Type B pancreatic cell (in vitro differentiated cells): ENCODE results near the gene MTG1. TPM values are rescaled to one million over a fixed set of nuclear protein-coding genes. Genes with fewer than 3 reads are reported as not detected.

Experiments
- DNase-seq: peaks from one replicate; pipeline ENCODE4 v3.0.0; 2021; ENCODE audit warnings: mixed read lengths; ENCODE audit not compliant: unreplicated experiment; ENCODE audit errors: extremely low spot score
- H3K27ac Mint-ChIP-seq: 2 replicates; pipeline ENCODE4 v1.8.0; 2021; ENCODE audit warnings: mild to moderate bottlenecking, mixed read lengths
- H3K27me3 Mint-ChIP-seq: 2 replicates; pipeline ENCODE4 v1.8.0; 2021; ENCODE audit warnings: mixed read lengths
- H3K36me3 Mint-ChIP-seq: 2 replicates; pipeline ENCODE4 v1.8.0; 2021; ENCODE audit warnings: mixed read lengths
- H3K4me1 Mint-ChIP-seq: one replicate; pipeline ENCODE4 v1.8.0; 2021; ENCODE audit warnings: mixed read lengths; ENCODE audit not compliant: unreplicated experiment
- H3K4me3 Mint-ChIP-seq: 2 replicates; pipeline ENCODE4 v1.8.0; 2021; ENCODE audit warnings: mild to moderate bottlenecking, mixed read lengths
- H3K9me3 Mint-ChIP-seq: 2 replicates; pipeline ENCODE4 v1.8.0; 2021; ENCODE audit warnings: mixed read lengths
- CTCF ChIP-seq: fragments of 200-600 bp; sonication (generic); conservative IDR thresholded peaks from 2 replicates; pipeline ENCODE4 v1.5.0; 2021; ENCODE audit warnings: antibody characterized with exemption, mild to moderate bottlenecking
- long read RNA-seq: library from polyadenylated mRNA; unstranded; transcript quantifications from one replicate; pipeline ENCODE4 v2.0.0, GENCODE V29; 2020
- total RNA-seq: library from RNA; stranded (reverse); gene quantifications from 2 replicates; pipeline ENCODE4 v1.2.1, GENCODE V29; 2021; ENCODE audit warnings: low replicate concordance

Gene MTG1
- total RNA-seq, result 79.1 and 89.6 TPM in 2 replicates
- long read RNA-seq, transcript MTG1-208 (6 exons, 693 nt), result minor isoform, 27 of 195 reads
- long read RNA-seq, transcript MTG1-205 (11 exons, 1,283 nt), result minor isoform, 5 of 195 reads
- long read RNA-seq, transcript MTG1-201 (11 exons, 1,560 nt), result major isoform, 143 of 195 reads
- long read RNA-seq, partial matches to known transcripts, result 5 of 195 reads
- long read RNA-seq, other reads (novel, unspliced or antisense), result 13 of 195 reads

GRCh38 chr10:133394064-133394663, at the start of gene MTG1:
TSS of gene MTG1 (plus strand) at chr10:133394157. CDS start at chr10:133394221, 64 bp downstream.
- H3K27me3 Mint-ChIP-seq, result no peaks in the 10 kb centered on the region
- H3K36me3 Mint-ChIP-seq, result peaks cover 8% of the 10 kb centered on the region
- H3K27ac Mint-ChIP-seq, result peak within 1 kb of the TSS; percentile 96
- no peaks in the 10 kb centered on the region for H3K9me3 Mint-ChIP-seq
- peak within 1 kb of the TSS; percentile 98 for H3K4me3 Mint-ChIP-seq
- peak; percentile 38 for TF ChIP-seq CTCF
- peak; percentile 97 for DNase-seq
- H3K4me1 Mint-ChIP-seq, result peaks cover 9% of the 10 kb centered on the region

GRCh38 chr10:133344236-133344635, 49.7 kb upstream of the MTG1 start:
- Mint-ChIP-seq H3K4me1 (no peaks in the 10 kb centered on the region), H3K4me3 (no peak overlapping the region), H3K36me3 (no peaks in the 10 kb centered on the region), H3K27me3 (peaks cover 27% of the 10 kb centered on the region), H3K9me3 (no peaks in the 10 kb centered on the region), H3K27ac (no peak overlapping the region)
- no peak for TF ChIP-seq CTCF
- no peak for DNase-seq

DNA sequence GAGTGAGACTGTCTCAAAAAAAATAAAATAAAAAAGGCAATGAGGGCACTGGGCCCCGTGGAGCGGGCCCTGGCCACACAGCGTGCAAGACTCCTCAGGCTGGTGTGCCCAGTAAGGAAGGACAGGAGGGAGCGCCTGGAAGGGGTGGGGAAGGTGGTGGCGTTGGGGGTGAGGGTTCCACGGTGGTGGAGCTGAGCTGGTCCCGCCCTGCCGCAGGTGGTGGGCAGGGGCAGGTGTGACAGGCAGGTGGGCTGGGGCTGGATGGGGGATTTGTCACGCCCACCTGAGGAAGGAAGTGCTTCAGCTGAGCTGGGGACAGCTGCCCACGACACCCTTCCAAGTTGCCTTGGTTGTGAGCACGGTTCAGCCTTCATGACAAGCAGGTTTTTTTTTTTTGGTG, 47.5 kb upstream of the MTG1 start:
- Mint-ChIP-seq H3K4me1 (no peaks in the 10 kb centered on the region), H3K9me3 (no peaks in the 10 kb centered on the region), H3K27ac (no peak overlapping the region), H3K27me3 (peaks cover 21% of the 10 kb centered on the region), H3K4me3 (no peak overlapping the region), H3K36me3 (no peaks in the 10 kb centered on the region)
- DNase-seq, result no peak
- TF ChIP-seq CTCF, result no peak

GRCh38 chr10:133347710-133348517, 46.0 kb upstream of the MTG1 start:
- H3K36me3 Mint-ChIP-seq, result no peaks in the 10 kb centered on the region
- no peak for DNase-seq

DNA sequence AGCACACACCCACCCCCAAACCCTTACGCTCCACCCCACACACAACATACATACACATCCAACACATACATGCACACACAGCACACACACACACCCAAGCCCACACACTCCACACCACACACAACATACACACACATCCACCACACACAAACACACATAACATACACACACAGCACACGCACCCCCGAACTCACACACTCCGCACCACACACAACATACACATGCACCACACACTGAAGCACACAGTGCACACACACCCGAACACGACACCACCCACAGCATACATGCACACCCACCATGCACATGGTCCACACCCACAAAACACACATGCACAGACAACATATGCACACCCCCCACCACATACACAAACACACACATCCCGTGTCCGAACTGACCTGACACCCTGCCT, 44.8 kb upstream of the MTG1 start:
- H3K9me3 Mint-ChIP-seq, result no peaks in the 10 kb centered on the region
- no peak for DNase-seq
- no peaks in the 10 kb centered on the region for H3K36me3 Mint-ChIP-seq
- no peak for TF ChIP-seq CTCF
- no peak overlapping the region for H3K27ac Mint-ChIP-seq
- no peaks in the 10 kb centered on the region for H3K4me1 Mint-ChIP-seq
- no peak overlapping the region for H3K4me3 Mint-ChIP-seq
- peaks cover 9% of the 10 kb centered on the region for H3K27me3 Mint-ChIP-seq

More at GRCh38 chr10:133347710-133348517, 46.0 kb upstream of the MTG1 start:
- no peaks in the 10 kb centered on the region for H3K4me1 Mint-ChIP-seq
- no peak overlapping the region for H3K27ac Mint-ChIP-seq
- no peak overlapping the region for H3K4me3 Mint-ChIP-seq
- TF ChIP-seq CTCF, result no peak
- H3K27me3 Mint-ChIP-seq, result peaks cover 15% of the 10 kb centered on the region
- H3K9me3 Mint-ChIP-seq, result no peaks in the 10 kb centered on the region
